K562 (cell line): ENCODE data around the gene RPL28. TPM values are rescaled to one million over a fixed set of nuclear protein-coding genes. Genes with fewer than 3 reads are reported as not detected.

Experiments
- ADNP ChIP-seq: fragments of 200-800 bp; sonication (Bioruptor generic); IDR thresholded peaks from 2 replicates; pipeline ENCODE4 v1.6.1; 2016; ENCODE audit warnings: missing genetic modification characterization, missing compliant biosample characterization
- BDP1 ChIP-seq: IDR thresholded peaks from 3 replicates; pipeline ENCODE4 v1.6.1; 2011; ENCODE audit not compliant: insufficient read length, insufficient read depth
- BRF1 ChIP-seq: IDR thresholded peaks from 3 replicates; pipeline ENCODE4 v1.6.1; 2011; ENCODE audit warnings: borderline replicate concordance, mild to moderate bottlenecking; ENCODE audit not compliant: insufficient read length; ENCODE audit errors: extremely low read depth
- CBX3 ChIP-seq, 2 experiments: IDR thresholded peaks; 1 replicate in 1 of 2; 2 replicates in 1 of 2; pipeline ENCODE4 v1.6.1; 2012; ENCODE audit warnings: inconsistent platforms in 2 of 2, low read length in 2 of 2, borderline replicate concordance in 1 of 2, control low read depth in 1 of 2
- CREM ChIP-seq: IDR thresholded peaks from 2 replicates; pipeline ENCODE4 v1.6.1; 2014; ENCODE audit warnings: antibody characterized with exemption, low read depth
- FOXJ2 ChIP-seq: fragments of 200-800 bp; sonication (Bioruptor generic); IDR thresholded peaks from 2 replicates; pipeline ENCODE4 v1.6.1; 2016; ENCODE audit warnings: missing genetic modification characterization, missing compliant biosample characterization
- HNRNPUL1 ChIP-seq: fragments of 200-400 bp; formaldehyde crosslinking; IDR thresholded peaks from 2 replicates; pipeline ENCODE4 v1.6.1; 2017; ENCODE audit warnings: low read length
- MIER1 ChIP-seq: fragments of 450-650 bp; IDR thresholded peaks from 2 replicates; pipeline ENCODE4 v1.6.1; 2016; ENCODE audit warnings: antibody characterized with exemption, mild to moderate bottlenecking, low read depth
- NCOA1 ChIP-seq: fragments of 450-650 bp; IDR thresholded peaks from 2 replicates; pipeline ENCODE4 v1.6.1; 2016; ENCODE audit warnings: low read depth
- NFIX ChIP-seq: fragments of 250-450 bp; sonication (Bioruptor Pico); IDR thresholded peaks from 2 replicates; pipeline ENCODE4 v1.4.0; 2020; ENCODE audit warnings: low read depth, mild to moderate bottlenecking, moderate library complexity
- PRMT5 ChIP-seq: sonication (generic); formaldehyde crosslinking; IDR thresholded peaks from 2 replicates; pipeline ENCODE4 v1.5.0; 2020; ENCODE audit warnings: missing genetic modification reagents
- PTBP1 ChIP-seq: fragments of 200-400 bp; formaldehyde crosslinking; IDR thresholded peaks from 2 replicates; pipeline ENCODE4 v1.6.1; 2017; ENCODE audit warnings: low read depth, low read length
- RNF2 ChIP-seq: sonication (generic); IDR thresholded peaks from 2 replicates; pipeline ENCODE4 v1.6.1; 2016
- SIN3A ChIP-seq, 2 experiments: fragments of 150-350 bp in 1 of 2; IDR thresholded peaks; 2 replicates each; pipeline ENCODE4 v1.6.1; 2011 to 2016; ENCODE audit warnings: borderline replicate concordance in 2 of 2, low read depth in 2 of 2, low read length in 2 of 2, mild to moderate bottlenecking in 2 of 2, moderate library complexity in 2 of 2; ENCODE audit not compliant: control insufficient read depth in 1 of 2
- SP1 ChIP-seq: sonication (generic); formaldehyde crosslinking; IDR thresholded peaks from 2 replicates; pipeline ENCODE4 v1.8.1; 2022; ENCODE audit warnings: mild to moderate bottlenecking, missing genetic modification reagents
- TEAD2 ChIP-seq: fragments of 450-650 bp; IDR thresholded peaks from 2 replicates; pipeline ENCODE4 v1.6.1; 2016; ENCODE audit warnings: missing genetic modification characterization, control low read depth, missing compliant biosample characterization
- TRIM24 ChIP-seq, 2 experiments: fragments of 450-650 bp; IDR thresholded peaks; 2 replicates each; pipeline ENCODE4 v1.6.1; 2016
- ZNF263 ChIP-seq: sonication (generic); formaldehyde crosslinking; IDR thresholded peaks from 2 replicates; pipeline ENCODE4 v1.8.0; 2022; ENCODE audit warnings: mild to moderate bottlenecking, missing genetic modification reagents, borderline replicate concordance
- ZNF584 ChIP-seq: fragments of 200-800 bp; sonication (Bioruptor generic); IDR thresholded peaks from 2 replicates; pipeline ENCODE4 v1.6.1; 2016; ENCODE audit warnings: low read depth, mild to moderate bottlenecking, missing genetic modification characterization, missing compliant biosample characterization
- polyA plus RNA-seq, 8 experiments: library from polyadenylated mRNA; depleted of rRNA in 4 of 8; stranded (reverse) in 5 of 8; unstranded in 3 of 8; fragments of >200 nt; fragmentation: Nextera tagmentation in 2 of 8; fragmentation: Illumina TruSeq in 1 of 8; extraction: Ambion mirVana in 2 of 8; extraction: Trizol in 1 of 8; gene quantifications; 2 replicates each; pipeline versions ENCODE4 v1.2.1 to v1.2.3, GENCODE V29; 2011 to 2014; ENCODE audit warnings: inconsistent platforms in 1 of 8, missing spikeins in 1 of 8
- total RNA-seq, 7 experiments: library from RNA; depleted of rRNA in 6 of 7; stranded (reverse); fragments of >200 nt in 6 of 7; fragmentation: Illumina TruSeq in 2 of 7; extraction: Trizol in 2 of 7; gene quantifications; 2 replicates each; pipeline versions ENCODE4 v1.2.1 to v1.2.3, GENCODE V29; 2011 to 2021; ENCODE audit warnings: low replicate concordance in 1 of 7
- TF ChIP-seq, protein P1 (sequence below): fragments of 450-650 bp; IDR thresholded peaks from 2 replicates; pipeline ENCODE4 v1.6.1; 2017; ENCODE audit warnings: mild to moderate bottlenecking, moderate library complexity
- TF ChIP-seq, protein P2 (sequence below): fragments of 450-650 bp; formaldehyde crosslinking; IDR thresholded peaks from 2 replicates; pipeline ENCODE4 v1.4.0; 2022; ENCODE audit warnings: mild to moderate bottlenecking, moderate library complexity
- TF ChIP-seq, protein P3 (sequence below): fragments of 450-650 bp; IDR thresholded peaks from 2 replicates; pipeline ENCODE4 v1.6.1; 2018; ENCODE audit warnings: mild to moderate bottlenecking, low read depth; ENCODE audit not compliant: partially characterized antibody
- TF ChIP-seq, protein P4 (sequence below): fragments of 250-450 bp; sonication (Bioruptor Pico); IDR thresholded peaks from 2 replicates; pipeline ENCODE4 v1.4.0; 2020
- TF ChIP-seq, protein P5 (sequence below): IDR thresholded peaks from 2 replicates; pipeline ENCODE4 v1.6.1; 2012; ENCODE audit warnings: low read depth, low read length, improper control_type of control experiment, borderline replicate concordance

RPL28 gene
- total and polyA plus RNA-seq, 9 of the 15 experiments (the other 6 are each of a cell fraction or from before 2014, with no cell fraction given) = 124 to 3,106 (median 622) TPM

DNA sequence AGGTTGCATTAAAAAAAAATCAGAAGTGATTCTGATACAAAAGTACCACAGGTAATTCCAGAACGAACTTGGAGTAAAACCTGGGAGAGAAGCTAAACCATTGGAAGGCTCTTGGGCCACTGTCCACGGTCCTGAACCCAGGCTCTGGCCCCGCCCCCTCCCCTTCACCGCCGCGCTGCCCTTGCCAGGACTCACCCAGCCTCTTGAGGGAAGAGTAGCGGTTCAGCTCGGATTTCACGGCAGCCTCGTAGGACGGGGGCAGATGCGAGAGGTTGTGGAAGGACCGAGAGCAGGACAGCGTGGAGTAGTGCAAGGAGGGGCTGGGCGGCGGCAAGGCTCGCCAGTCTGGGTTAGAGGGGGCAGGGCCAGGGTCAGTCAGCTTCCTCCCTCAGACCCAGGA is 51.7 kb downstream of the RPL28 start (continued):
- TF ChIP-seq, protein P1, sequence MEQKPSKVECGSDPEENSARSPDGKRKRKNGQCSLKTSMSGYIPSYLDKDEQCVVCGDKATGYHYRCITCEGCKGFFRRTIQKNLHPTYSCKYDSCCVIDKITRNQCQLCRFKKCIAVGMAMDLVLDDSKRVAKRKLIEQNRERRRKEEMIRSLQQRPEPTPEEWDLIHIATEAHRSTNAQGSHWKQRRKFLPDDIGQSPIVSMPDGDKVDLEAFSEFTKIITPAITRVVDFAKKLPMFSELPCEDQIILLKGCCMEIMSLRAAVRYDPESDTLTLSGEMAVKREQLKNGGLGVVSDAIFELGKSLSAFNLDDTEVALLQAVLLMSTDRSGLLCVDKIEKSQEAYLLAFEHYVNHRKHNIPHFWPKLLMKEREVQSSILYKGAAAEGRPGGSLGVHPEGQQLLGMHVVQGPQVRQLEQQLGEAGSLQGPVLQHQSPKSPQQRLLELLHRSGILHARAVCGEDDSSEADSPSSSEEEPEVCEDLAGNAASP = no peak
- no peak for TF ChIP-seq BDP1
- TF ChIP-seq PTBP1 = no peak
- TF ChIP-seq, protein P2, sequence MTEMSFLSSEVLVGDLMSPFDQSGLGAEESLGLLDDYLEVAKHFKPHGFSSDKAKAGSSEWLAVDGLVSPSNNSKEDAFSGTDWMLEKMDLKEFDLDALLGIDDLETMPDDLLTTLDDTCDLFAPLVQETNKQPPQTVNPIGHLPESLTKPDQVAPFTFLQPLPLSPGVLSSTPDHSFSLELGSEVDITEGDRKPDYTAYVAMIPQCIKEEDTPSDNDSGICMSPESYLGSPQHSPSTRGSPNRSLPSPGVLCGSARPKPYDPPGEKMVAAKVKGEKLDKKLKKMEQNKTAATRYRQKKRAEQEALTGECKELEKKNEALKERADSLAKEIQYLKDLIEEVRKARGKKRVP = no peak
- TF ChIP-seq ADNP = no peak
- peak; percentile 49 for TF ChIP-seq CREM
- peak; percentile 80; the same call in 1 of the 2 replicates for TF ChIP-seq PRMT5 (CRISPR knock-in tag)
- peak; percentile 91 for TF ChIP-seq SP1 (CRISPR knock-in tag)
- TF ChIP-seq MIER1 = peak; percentile 98
- TF ChIP-seq TRIM24 (IDR thresholded peaks at IDR 0.05) = no peak
- TF ChIP-seq NFIX (CRISPR knock-in tag) = no peak
- TF ChIP-seq SIN3A (IDR thresholded peaks at IDR 0.05; ENCODE audit: borderline replicate concordance in 2 of 2, control insufficient read depth in 1 of 2, low read depth in 2 of 2, low read length in 2 of 2) = peak; percentile 55 to 65; a peak in 2 of 4 replicates
- no peak for TF ChIP-seq TEAD2 (tag)
- TF ChIP-seq ZNF263 = peak; percentile 71; the same call in 1 of the 2 replicates
- no peak for TF ChIP-seq HNRNPUL1
- peak; percentile 71; the same call in 1 of the 2 replicates for TF ChIP-seq ZNF584 (CRISPR knock-in tag)
- TF ChIP-seq, protein P3, sequence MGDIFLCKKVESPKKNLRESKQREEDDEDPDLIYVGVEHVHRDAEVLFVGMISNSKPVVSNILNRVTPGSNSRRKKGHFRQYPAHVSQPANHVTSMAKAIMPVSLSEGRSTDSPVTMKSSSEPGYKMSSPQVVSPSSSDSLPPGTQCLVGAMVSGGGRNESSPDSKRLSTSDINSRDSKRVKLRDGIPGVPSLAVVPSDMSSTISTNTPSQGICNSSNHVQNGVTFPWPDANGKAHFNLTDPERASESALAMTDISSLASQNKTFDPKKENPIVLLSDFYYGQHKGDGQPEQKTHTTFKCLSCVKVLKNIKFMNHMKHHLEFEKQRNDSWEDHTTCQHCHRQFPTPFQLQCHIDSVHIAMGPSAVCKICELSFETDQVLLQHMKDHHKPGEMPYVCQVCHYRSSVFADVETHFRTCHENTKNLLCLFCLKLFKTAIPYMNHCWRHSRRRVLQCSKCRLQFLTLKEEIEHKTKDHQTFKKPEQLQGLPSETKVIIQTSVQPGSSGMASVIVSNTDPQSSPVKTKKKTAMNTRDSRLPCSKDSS = no peak
- TF ChIP-seq, protein P4, sequence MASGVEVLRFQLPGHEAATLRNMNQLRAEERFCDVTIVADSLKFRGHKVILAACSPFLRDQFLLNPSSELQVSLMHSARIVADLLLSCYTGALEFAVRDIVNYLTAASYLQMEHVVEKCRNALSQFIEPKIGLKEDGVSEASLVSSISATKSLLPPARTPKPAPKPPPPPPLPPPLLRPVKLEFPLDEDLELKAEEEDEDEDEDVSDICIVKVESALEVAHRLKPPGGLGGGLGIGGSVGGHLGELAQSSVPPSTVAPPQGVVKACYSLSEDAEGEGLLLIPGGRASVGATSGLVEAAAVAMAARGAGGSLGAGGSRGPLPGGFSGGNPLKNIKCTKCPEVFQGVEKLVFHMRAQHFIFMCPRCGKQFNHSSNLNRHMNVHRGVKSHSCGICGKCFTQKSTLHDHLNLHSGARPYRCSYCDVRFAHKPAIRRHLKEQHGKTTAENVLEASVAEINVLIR (CRISPR knock-in tag) = no peak
- TF ChIP-seq BRF1 = no peak
- no peak for TF ChIP-seq FOXJ2 (tag)
- TF ChIP-seq RNF2 = no peak
- peak; percentile 38; the same call in 1 of the 2 replicates for TF ChIP-seq NCOA1
- peak in 1 of 2 experiments; percentile 40; a peak in 1 of 3 replicates for TF ChIP-seq CBX3 (IDR thresholded peaks at IDR 0.05; ENCODE audit: borderline replicate concordance in 1 of 2, low read length in 2 of 2)
- TF ChIP-seq, protein P5, sequence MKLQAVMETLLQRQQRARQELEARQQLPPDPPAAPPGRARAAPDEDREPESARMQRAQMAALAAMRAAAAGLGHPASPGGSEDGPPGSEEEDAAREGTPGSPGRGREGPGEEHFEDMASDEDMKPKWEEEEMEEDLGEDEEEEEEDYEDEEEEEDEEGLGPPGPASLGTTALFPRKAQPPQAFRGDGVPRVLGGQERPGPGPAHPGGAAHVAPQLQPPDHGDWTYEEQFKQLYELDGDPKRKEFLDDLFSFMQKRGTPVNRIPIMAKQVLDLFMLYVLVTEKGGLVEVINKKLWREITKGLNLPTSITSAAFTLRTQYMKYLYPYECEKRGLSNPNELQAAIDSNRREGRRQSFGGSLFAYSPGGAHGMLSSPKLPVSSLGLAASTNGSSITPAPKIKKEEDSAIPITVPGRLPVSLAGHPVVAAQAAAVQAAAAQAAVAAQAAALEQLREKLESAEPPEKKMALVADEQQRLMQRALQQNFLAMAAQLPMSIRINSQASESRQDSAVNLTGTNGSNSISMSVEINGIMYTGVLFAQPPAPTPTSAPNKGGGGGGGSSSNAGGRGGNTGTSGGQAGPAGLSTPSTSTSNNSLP = no peak
